Articular chondrocyte of knee joint (primary cell): ENCODE data around the gene TANC1. TPM values are rescaled to one million over a fixed set of nuclear protein-coding genes. Genes with fewer than 3 reads are reported as not detected.

Experiments
- small RNA-seq: library from RNA; depleted of rRNA; stranded (forward); fragments of <200 nt; gene quantifications from one replicate; pipeline ENCODE3, GENCODE V24; 2012
- total RNA-seq: library from RNA; depleted of rRNA; stranded (reverse); fragments of >200 nt; gene quantifications from 2 replicates; pipeline ENCODE4 v1.2.3, GENCODE V29; 2012

Gene TANC1
- total RNA-seq, result 14.9 and 31.6 TPM in 2 replicates

GRCh38 chr2:158968396-158969161, at the start of gene TANC1:
Gene TANC1, plus strand, starts transcription at chr2:158968640. Its CDS starts 97,271 bp downstream, at chr2:159065911.

Small RNAs within 50 kb of the gene (small RNA-seq; reads per million reads assigned to genes)
- not detected for gene MIR6888
- not detected for gene RNU2-21P
- gene RNU6-580P, result not detected

Other genes starting within 250 kb of the TANC1 start
- gene DAPL1, start 173.3 kb upstream of the TANC1 start, total RNA-seq, result 0.22 TPM in 1 of 2 replicates, not detected in the other